WTC11 (cell line): ENCODE data around the gene ATP6V1F.

ENCODE experiments used
- ATF3 ChIP-seq: sonication (generic); formaldehyde crosslinking; conservative IDR thresholded peaks from 2 replicates; pipeline ENCODE4 v1.8.1; 2022; ENCODE audit warnings: mild to moderate bottlenecking, missing genetic modification reagents
- GABPB1 ChIP-seq: sonication (generic); formaldehyde crosslinking; IDR thresholded peaks from 2 replicates; pipeline ENCODE4 v1.8.1; 2023; ENCODE audit warnings: mild to moderate bottlenecking, missing genetic modification reagents
- NR2C2 ChIP-seq: sonication (generic); formaldehyde crosslinking; IDR thresholded peaks from 2 replicates; pipeline ENCODE4 v1.8.0; 2022; ENCODE audit warnings: mild to moderate bottlenecking, missing genetic modification reagents
- TP53 ChIP-seq: sonication (generic); formaldehyde crosslinking; IDR thresholded peaks from 2 replicates; pipeline ENCODE4 v1.8.1; 2023; ENCODE audit warnings: mild to moderate bottlenecking, missing genetic modification reagents
- ZNF232 ChIP-seq: sonication (generic); formaldehyde crosslinking; IDR thresholded peaks from 2 replicates; pipeline ENCODE4 v1.8.0; 2022; ENCODE audit warnings: mild to moderate bottlenecking, missing genetic modification reagents
- TF ChIP-seq, protein P1 (sequence below): fragments of 200-600 bp; IDR thresholded peaks from 2 replicates; pipeline ENCODE4 v1.8.0; 2022; ENCODE audit warnings: antibody characterized with exemption

DNA sequence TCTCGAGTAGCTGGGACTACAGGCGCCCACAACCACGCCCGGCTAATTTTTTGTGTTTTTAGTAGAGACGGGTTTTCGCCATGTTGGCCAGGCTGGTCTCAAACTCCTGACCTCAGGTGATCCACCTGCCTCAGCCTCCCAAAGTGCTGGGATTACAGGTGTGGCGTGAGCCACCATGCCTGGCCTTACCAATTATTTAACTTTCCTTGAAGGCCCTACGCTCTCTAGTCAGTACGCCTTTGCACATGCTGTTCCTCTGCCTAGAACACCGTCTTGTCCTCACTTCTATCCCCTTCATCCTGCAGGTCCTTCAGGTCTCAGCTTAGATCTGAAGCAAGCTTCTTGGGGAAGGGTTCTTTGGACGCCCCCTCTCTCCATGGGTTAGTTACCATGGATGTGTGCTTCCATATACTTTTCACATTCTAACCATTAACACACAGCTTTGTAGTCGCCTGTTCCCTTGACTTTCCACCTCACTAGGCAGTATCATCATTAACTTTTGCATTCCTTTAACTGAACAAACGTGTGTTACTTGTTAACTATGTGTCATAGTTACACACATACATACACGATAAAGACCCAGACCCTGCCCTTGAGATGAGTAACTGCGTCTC is 592 bp upstream of the ATP6V1F start:
- TF ChIP-seq, protein P1, sequence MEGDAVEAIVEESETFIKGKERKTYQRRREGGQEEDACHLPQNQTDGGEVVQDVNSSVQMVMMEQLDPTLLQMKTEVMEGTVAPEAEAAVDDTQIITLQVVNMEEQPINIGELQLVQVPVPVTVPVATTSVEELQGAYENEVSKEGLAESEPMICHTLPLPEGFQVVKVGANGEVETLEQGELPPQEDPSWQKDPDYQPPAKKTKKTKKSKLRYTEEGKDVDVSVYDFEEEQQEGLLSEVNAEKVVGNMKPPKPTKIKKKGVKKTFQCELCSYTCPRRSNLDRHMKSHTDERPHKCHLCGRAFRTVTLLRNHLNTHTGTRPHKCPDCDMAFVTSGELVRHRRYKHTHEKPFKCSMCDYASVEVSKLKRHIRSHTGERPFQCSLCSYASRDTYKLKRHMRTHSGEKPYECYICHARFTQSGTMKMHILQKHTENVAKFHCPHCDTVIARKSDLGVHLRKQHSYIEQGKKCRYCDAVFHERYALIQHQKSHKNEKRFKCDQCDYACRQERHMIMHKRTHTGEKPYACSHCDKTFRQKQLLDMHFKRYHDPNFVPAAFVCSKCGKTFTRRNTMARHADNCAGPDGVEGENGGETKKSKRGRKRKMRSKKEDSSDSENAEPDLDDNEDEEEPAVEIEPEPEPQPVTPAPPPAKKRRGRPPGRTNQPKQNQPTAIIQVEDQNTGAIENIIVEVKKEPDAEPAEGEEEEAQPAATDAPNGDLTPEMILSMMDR = no peak
- TF ChIP-seq TP53 (CRISPR knock-in tag) (no peak), NR2C2 (CRISPR knock-in tag) (no peak), ZNF232 (CRISPR knock-in tag) (no peak), GABPB1 (no peak), ATF3 (no peak)
